Gastrocnemius medialis (tissue), 4 donors: ENCODE measurements around the gene DLEC1.

ENCODE experiments used
- CTCF ChIP-seq, 5 experiments: fragments of 450-650 bp in 3 of 5; fragments of 200-600 bp in 2 of 5; sonication (generic) in 2 of 5; IDR thresholded peaks in 4 of 5; conservative IDR thresholded peaks in 1 of 5; 1 replicate in 4 of 5; 2 replicates in 1 of 5; pipeline ENCODE4 v1.5.1; 2016 to 2019; ENCODE audit warnings: antibody characterized with exemption in 5 of 5, mild to moderate bottlenecking in 3 of 5, moderate library complexity in 3 of 5
- POLR2A ChIP-seq, 2 donors: fragments of 450-650 bp; IDR thresholded peaks; one replicate each; pipeline ENCODE4 v1.6.1; 2017; ENCODE audit warnings: antibody characterized with exemption in 2 of 2, mild to moderate bottlenecking in 2 of 2, moderate library complexity in 2 of 2

GRCh38 chr3:37992271-37993066 lies 46.5 kb upstream of the DLEC1 start:
- TF ChIP-seq CTCF (IDR thresholded peaks at IDR 0.05 in 4 of 5, conservative IDR thresholded peaks at IDR 0.05 in 1 of 5) (no peak), POLR2A (IDR thresholded peaks at IDR 0.05) (no peak)
